Upper lobe of left lung (tissue), 6 donors: ENCODE measurements around the gene DHFR. TPM values are rescaled to one million over a fixed set of nuclear protein-coding genes. Genes with fewer than 3 reads are reported as not detected.

Source experiments
- ATAC-seq, 2 donors: fragments of 200-7000 bp; cut with Tn5 transposase; one replicate each; pipeline ENCODE4 v1.9.1; 2022; ENCODE audit warnings: mild to moderate bottlenecking in 2 of 2, moderate library complexity in 2 of 2; ENCODE audit not compliant: low FRiP score in 2 of 2
- DNase-seq, 2 donors: peaks; one replicate each; pipeline ENCODE4 v3.0.0-alpha.2; 2019 to 2020
- H3K27ac ChIP-seq, 4 donors: fragments of 200-600 bp; sonication (generic); one replicate each; pipeline ENCODE4 v1.5.1; 2016 to 2019
- H3K27me3 ChIP-seq, 4 donors: fragments of 200-600 bp; sonication (generic); one replicate each; pipeline ENCODE4 v1.5.1; 2017 to 2019
- H3K36me3 ChIP-seq, 4 donors: fragments of 200-600 bp; sonication (generic); one replicate each; pipeline ENCODE4 v1.5.1; 2016 to 2019
- H3K4me1 ChIP-seq, 4 donors: fragments of 200-600 bp; sonication (generic); one replicate each; pipeline ENCODE4 v1.5.1; 2018 to 2019
- H3K4me3 ChIP-seq, 4 donors: fragments of 200-600 bp; sonication (generic); one replicate each; pipeline ENCODE4 v1.5.1; 2017 to 2019; ENCODE audit warnings: mild to moderate bottlenecking in 2 of 4, moderate library complexity in 1 of 4
- H3K9me3 ChIP-seq, 4 donors: fragments of 200-600 bp; sonication (generic); one replicate each; pipeline ENCODE4 v1.5.1; 2018 to 2019
- CTCF ChIP-seq, 6 experiments: fragments of 450-650 bp in 4 of 6; fragments of 200-600 bp in 2 of 6; sonication (generic) in 2 of 6; IDR thresholded peaks; one replicate each; pipeline ENCODE4 v1.5.1; 2016 to 2019; ENCODE audit warnings: antibody characterized with exemption in 6 of 6
- EP300 ChIP-seq, 4 donors: sonication (generic); formaldehyde crosslinking; IDR thresholded peaks; one replicate each; pipeline ENCODE4 v1.5.1; 2017; ENCODE audit warnings: antibody characterized with exemption in 4 of 4, control low read depth in 2 of 4
- POLR2A ChIP-seq, 4 donors: fragments of 450-650 bp; IDR thresholded peaks; one replicate each; pipeline ENCODE4 v1.5.1; 2016 to 2017; ENCODE audit warnings: antibody characterized with exemption in 4 of 4, mild to moderate bottlenecking in 2 of 4
- POLR2AphosphoS5 ChIP-seq, 2 donors: sonication (generic); formaldehyde crosslinking; IDR thresholded peaks; one replicate each; pipeline ENCODE4 v1.5.1; 2017; ENCODE audit warnings: antibody characterized with exemption in 2 of 2
- WGBS, 2 donors: methylation state at CpG; one replicate each; pipeline ENCODE4 v1.1.5; 2017 to 2018; 5-methylcytosine and 5-hydroxymethylcytosine counted together
- total RNA-seq, 6 donors: library from RNA; depleted of rRNA in 4 of 6; stranded (reverse); fragments of >200 nt in 4 of 6; gene quantifications; one replicate each; pipeline versions ENCODE4 v1.1.0 to v1.2.1, GENCODE V29; 2016 to 2021
- donor health status: DM: no; HTN: no; CAD: no; lungs with moderate emphysema.
- donor health status: DM: no; HTN: yes; CAD: no; lungs with severe emphysema.

DHFR gene
- total RNA-seq, 6 donors from 2014 or later, result 7.3 to 14.1 (median 9.8) TPM

- no peak overlapping the region for H3K4me3 ChIP-seq
- TF ChIP-seq CTCF (IDR thresholded peaks at IDR 0.05), result no peak
- no peak for TF ChIP-seq POLR2A (IDR thresholded peaks at IDR 0.05)
- TF ChIP-seq POLR2AphosphoS5 (IDR thresholded peaks at IDR 0.05), result no peak
- no peak for TF ChIP-seq EP300 (IDR thresholded peaks at IDR 0.05)
- ATAC-seq, result no peak
- H3K36me3 ChIP-seq, result peaks cover 0 to 18% (median 0%) of the 10 kb centered on the region in 4 donors
- H3K4me1 ChIP-seq, result no peaks in the 10 kb centered on the region
- DNase-seq, result no peak
- WGBS, 2 donors, result 40 to 52% methylated on average over 1 of the region's 1 CpG
- H3K27ac ChIP-seq, result no peak overlapping the region
- H3K27me3 ChIP-seq, result no peaks in the 10 kb centered on the region
- no peaks in the 10 kb centered on the region for H3K9me3 ChIP-seq
These were observed 46.8 kb upstream of the DHFR start for GRCh38 chr5:80701597-80701996.

- TF ChIP-seq CTCF (IDR thresholded peaks at IDR 0.05) (no peak), POLR2AphosphoS5 (IDR thresholded peaks at IDR 0.05) (no peak), POLR2A (IDR thresholded peaks at IDR 0.05) (no peak), EP300 (IDR thresholded peaks at IDR 0.05) (no peak)
- no peak for DNase-seq
- 78 to 80% methylated on average over 5 of the region's 5 CpGs for WGBS, 2 donors
- no peaks in the 10 kb centered on the region for H3K4me1 ChIP-seq
- no peak overlapping the region for H3K27ac ChIP-seq
- no peak overlapping the region for H3K4me3 ChIP-seq
- ATAC-seq, result no peak
- H3K27me3 ChIP-seq, result no peaks in the 10 kb centered on the region
- peaks cover 0 to 11% (median 0%) of the 10 kb centered on the region in 4 donors for H3K36me3 ChIP-seq
- no peaks in the 10 kb centered on the region for H3K9me3 ChIP-seq
These were observed 43.6 kb upstream of the DHFR start for GRCh38 chr5:80698369-80698768.

GRCh38 chr5:80697100-80697499 lies 42.3 kb upstream of the DHFR start:
- ATAC-seq, result no peak
- TF ChIP-seq CTCF (IDR thresholded peaks at IDR 0.05) (no peak), POLR2A (IDR thresholded peaks at IDR 0.05) (no peak), POLR2AphosphoS5 (IDR thresholded peaks at IDR 0.05) (no peak), EP300 (IDR thresholded peaks at IDR 0.05) (no peak)
- no peak overlapping the region for H3K27ac ChIP-seq
- no peak for DNase-seq
- H3K36me3 ChIP-seq, result peaks cover 0 to 8% (median 0%) of the 10 kb centered on the region in 4 donors
- H3K4me1 ChIP-seq, result no peaks in the 10 kb centered on the region
- no peaks in the 10 kb centered on the region for H3K9me3 ChIP-seq
- no peaks in the 10 kb centered on the region for H3K27me3 ChIP-seq
- H3K4me3 ChIP-seq, result no peak overlapping the region
- 57 to 71% methylated on average over 3 of the region's 3 CpGs for WGBS, 2 donors

GRCh38 chr5:80696450-80696849 lies 41.7 kb upstream of the DHFR start:
- Histone ChIP-seq H3K36me3 (peaks cover 0 to 8% (median 0%) of the 10 kb centered on the region in 4 donors), H3K27me3 (no peaks in the 10 kb centered on the region), H3K4me1 (no peaks in the 10 kb centered on the region), H3K9me3 (no peaks in the 10 kb centered on the region), H3K4me3 (no peak overlapping the region), H3K27ac (no peak overlapping the region)
- no peak for TF ChIP-seq POLR2A (IDR thresholded peaks at IDR 0.05)
- TF ChIP-seq POLR2AphosphoS5 (IDR thresholded peaks at IDR 0.05), result no peak
- TF ChIP-seq EP300 (IDR thresholded peaks at IDR 0.05), result no peak
- no peak for TF ChIP-seq CTCF (IDR thresholded peaks at IDR 0.05)
- 68 to 87% methylated on average over 3 of the region's 3 CpGs for WGBS, 2 donors
- DNase-seq, result no peak
- ATAC-seq, result no peak

- Histone ChIP-seq H3K9me3 (no peaks in the 10 kb centered on the region), H3K27ac (no peak overlapping the region), H3K4me1 (no peaks in the 10 kb centered on the region), H3K27me3 (no peaks in the 10 kb centered on the region), H3K4me3 (no peak overlapping the region), H3K36me3 (peaks cover 0 to 8% (median 0%) of the 10 kb centered on the region in 4 donors)
- TF ChIP-seq POLR2A (IDR thresholded peaks at IDR 0.05) (no peak), POLR2AphosphoS5 (IDR thresholded peaks at IDR 0.05) (no peak), EP300 (IDR thresholded peaks at IDR 0.05) (no peak), CTCF (IDR thresholded peaks at IDR 0.05) (no peak)
- WGBS, 2 donors, result 95 to 100% methylated on average over 3 of the region's 3 CpGs
- DNase-seq, result no peak
- ATAC-seq, result no peak
These were observed 40.9 kb upstream of the DHFR start for GRCh38 chr5:80695666-80696065.
